Endothelial cell of umbilical vein (primary cell): ENCODE data around the gene FAM167B. TPM values are rescaled to one million over a fixed set of nuclear protein-coding genes. Genes with fewer than 3 reads are reported as not detected.

ENCODE experiments used
- BruUV-seq: library from RNA; stranded (reverse); fragments of 400-500 nt; replicated peaks from 2 replicates; lab custom pipeline; 2021; lab: Mats Ljungman, UMichigan
- CTCF ChIA-PET: fragments of 300-600, 350-600 bp; sonication (Branson Sonifier 250); formaldehyde crosslinking; loops from one replicate; lab custom pipeline; 2021; ENCODE audit warnings: antibody characterized with exemption, inconsistent platforms; lab: Charles Lee
- POLR2A ChIA-PET: fragments of 300-600, 350-600 bp; sonication (Branson Sonifier 250); formaldehyde crosslinking; loops from one replicate; lab custom pipeline; 2021; ENCODE audit warnings: antibody characterized with exemption, inconsistent platforms; lab: Charles Lee
- DNase-seq: peaks from one replicate; pipeline ENCODE4 v3.0.0-alpha.2; 2011; ENCODE audit warnings: low read depth, low spot score
- FAIRE-seq: peaks from 2 replicates; lab custom pipeline; 2011; peaks lifted over from hg19 to GRCh38; lab: Jason Lieb, UNC
- H2AFZ ChIP-seq: 2 replicates; pipeline ENCODE4 v1.6.0; 2012; ENCODE audit warnings: low read depth, low read length, control low read depth, inconsistent platforms
- H3K27ac ChIP-seq: 2 replicates; pipeline ENCODE4 v1.5.1; 2011; ENCODE audit warnings: low read depth, mild to moderate bottlenecking, control low read depth, low read length, moderate library complexity; ENCODE audit not compliant: insufficient read depth
- H3K27me3 ChIP-seq, 2 experiments: 2 replicates each; pipeline versions ENCODE4 v1.6.0 to v1.6.1; 2011; ENCODE audit warnings: low read length in 2 of 2, mixed read lengths in 1 of 2; ENCODE audit not compliant: control insufficient read depth in 2 of 2, insufficient read depth in 2 of 2
- H3K36me3 ChIP-seq, 2 experiments: 2 replicates in 1 of 2; 3 replicates in 1 of 2; pipeline ENCODE4 v1.5.1; 2011; ENCODE audit warnings: low read length in 2 of 2, mild to moderate bottlenecking in 1 of 2, moderate library complexity in 1 of 2; ENCODE audit not compliant: control insufficient read depth in 2 of 2, insufficient read depth in 2 of 2; ENCODE audit errors: extremely low read depth in 1 of 2
- H3K4me1 ChIP-seq: 3 replicates; pipeline ENCODE4 v1.5.1; 2011; ENCODE audit warnings: mild to moderate bottlenecking, low read length; ENCODE audit not compliant: control insufficient read depth, insufficient read depth; ENCODE audit errors: extremely low read depth
- H3K4me2 ChIP-seq: 2 replicates; pipeline ENCODE4 v1.6.1; 2011; ENCODE audit warnings: low read length, control low read depth, mixed read lengths; ENCODE audit not compliant: insufficient read depth
- H3K4me3 ChIP-seq, 3 experiments: fragments of 200-600 bp in 1 of 3; sonication (generic), shearing (Covaris generic) in 1 of 3; replicated peaks in 1 of 3; 2 replicates each; pipeline ENCODE4 v1.5.1; 2011 to 2016; ENCODE audit warnings: control low read depth in 3 of 3, low read length in 3 of 3, mild to moderate bottlenecking in 2 of 3, inconsistent platforms in 1 of 3, low read depth in 1 of 3, moderate library complexity in 1 of 3; ENCODE audit not compliant: insufficient read depth in 1 of 3
- H3K79me2 ChIP-seq: 2 replicates; pipeline ENCODE4 v1.6.0; 2012; ENCODE audit warnings: low read length, inconsistent platforms; ENCODE audit not compliant: control insufficient read depth, insufficient read depth
- H3K9ac ChIP-seq: replicated peaks from 2 replicates; pipeline ENCODE3; 2011; ENCODE audit warnings: low read length, control low read depth; ENCODE audit not compliant: insufficient read depth; ENCODE audit errors: extremely low read depth
- H3K9me1 ChIP-seq: replicated peaks from 3 replicates; pipeline ENCODE4 v1.6.0; 2011; ENCODE audit warnings: mild to moderate bottlenecking, low read length; ENCODE audit not compliant: control insufficient read depth, insufficient read depth; ENCODE audit errors: extremely low read depth
- H3K9me3 ChIP-seq: replicated peaks from 2 replicates; pipeline ENCODE4 v1.5.1; 2012; ENCODE audit warnings: low read length, inconsistent platforms; ENCODE audit not compliant: control insufficient read depth, insufficient read depth
- H4K20me1 ChIP-seq: replicated peaks from 2 replicates; pipeline ENCODE3; 2011; ENCODE audit warnings: mild to moderate bottlenecking, low read length; ENCODE audit not compliant: control insufficient read depth, insufficient read depth; ENCODE audit errors: extremely low read depth
- EZH2 ChIP-seq: IDR thresholded peaks from 2 replicates; pipeline ENCODE4 v1.6.1; 2012; ENCODE audit warnings: borderline replicate concordance, low read depth, mild to moderate bottlenecking, moderate library complexity, low read length, inconsistent platforms; ENCODE audit not compliant: severe bottlenecking
- FOS ChIP-seq: IDR thresholded peaks from 2 replicates; pipeline ENCODE4 v1.6.1; 2011; ENCODE audit warnings: mild to moderate bottlenecking, low read length, moderate library complexity, borderline replicate concordance; ENCODE audit not compliant: insufficient read depth
- GATA2 ChIP-seq: IDR thresholded peaks from 2 replicates; pipeline ENCODE4 v1.7.0; 2011; ENCODE audit warnings: low read depth, mild to moderate bottlenecking, moderate library complexity, mixed read lengths, low read length; ENCODE audit not compliant: insufficient read length, insufficient read depth
- JUN ChIP-seq: IDR thresholded peaks from 2 replicates; pipeline ENCODE4 v1.6.1; 2011; ENCODE audit warnings: borderline replicate concordance, low read depth; ENCODE audit not compliant: insufficient read length, insufficient read depth
- MYC ChIP-seq: IDR thresholded peaks from one replicate; pipeline ENCODE4 v1.6.1; 2011; ENCODE audit warnings: mild to moderate bottlenecking, low read depth, low read length
- POLR2A ChIP-seq: IDR thresholded peaks from 2 replicates; pipeline ENCODE4 v1.6.1; 2012; ENCODE audit warnings: low read depth, mild to moderate bottlenecking, control low read depth, low read length
- POLR2AphosphoS5 ChIP-seq: IDR thresholded peaks from 2 replicates; pipeline ENCODE4 v1.6.1; 2012; ENCODE audit warnings: low read depth, mild to moderate bottlenecking, control low read depth, low read length, moderate library complexity; ENCODE audit not compliant: insufficient read depth
- dilution Hi-C: fragments of 300-500 bp; cut with MboI; formaldehyde crosslinking; loops from one replicate; pipeline ENCODE4 v1.15.0; 2019; ENCODE audit warnings: low sequenced_read_pairs; ENCODE audit not compliant: extremely low pct_ligation_motif_present
- intact Hi-C: fragments of 100-400 bp; cut with micrococcal nuclease; formaldehyde crosslinking; loops from one replicate; pipeline ENCODE4 v1.10.0; 2022
- polyA plus RNA-seq, 4 experiments: library from polyadenylated mRNA; depleted of rRNA in 3 of 4; stranded (reverse) in 3 of 4; unstranded in 1 of 4; fragments of >200 nt; gene quantifications; 2 replicates each; pipeline versions ENCODE4 v1.2.1 to v1.2.3, GENCODE V29; 2011 to 2012; ENCODE audit warnings: missing spikeins in 1 of 4
- total RNA-seq: library from RNA; stranded (reverse); gene quantifications from 2 replicates; pipeline ENCODE4 v1.2.3, GENCODE V29; 2021
- TF ChIP-seq, protein P1 (sequence below): IDR thresholded peaks from 2 replicates; pipeline ENCODE4 v1.6.1; 2011; ENCODE audit not compliant: insufficient read depth, insufficient read length
- TF ChIP-seq, protein P2 (sequence below), 2 donors: IDR thresholded peaks; 1 replicate in 1 of 2; 2 replicates in 1 of 2; pipeline ENCODE4 v1.5.1; 2011; ENCODE audit warnings: low read length in 2 of 2, mild to moderate bottlenecking in 2 of 2, moderate library complexity in 2 of 2, control low read depth in 1 of 2, inconsistent platforms in 1 of 2, low read depth in 1 of 2; ENCODE audit not compliant: insufficient read depth in 1 of 2; ENCODE audit errors: extremely low read depth in 1 of 2

The FAM167B gene
- total and polyA plus RNA-seq, 2 donors (not counting 3 experiments of a cell fraction or from before 2014, with no cell fraction given), result 2.1 to 5.6 TPM

- peaks cover 4 to 14% of the 10 kb centered on the region in 2 experiments for H3K36me3 ChIP-seq
- H3K79me2 ChIP-seq, result peaks cover 24% of the 10 kb centered on the region
- POLR2A ChIA-PET, result interaction anchor here (0.5 kb wide), 1 partner anchor 574 kb away, joined by 4 read pairs; no protein-coding TSS in a partner anchor
Observed at GRCh38 chr1:32220746-32221580, 26.1 kb upstream of the FAM167B start.

More at GRCh38 chr1:32220746-32221580, 26.1 kb upstream of the FAM167B start:
- no peaks in the 10 kb centered on the region for H3K27me3 ChIP-seq
- H3K27ac ChIP-seq, result no peak overlapping the region
- H4K20me1 ChIP-seq, result no peaks in the 10 kb centered on the region
- H3K4me3 ChIP-seq, result peak overlapping the region in 2 of 3 experiments; percentile 79 to 81
- DNase-seq (no peak), FAIRE-seq (peak; percentile 26)
- peaks cover 26% of the 10 kb centered on the region for H3K4me1 ChIP-seq
- no peak overlapping the region for H3K9ac ChIP-seq
- TF ChIP-seq, protein P1, sequence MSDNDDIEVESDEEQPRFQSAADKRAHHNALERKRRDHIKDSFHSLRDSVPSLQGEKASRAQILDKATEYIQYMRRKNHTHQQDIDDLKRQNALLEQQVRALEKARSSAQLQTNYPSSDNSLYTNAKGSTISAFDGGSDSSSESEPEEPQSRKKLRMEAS, result no peak
- TF ChIP-seq JUN (no peak), POLR2AphosphoS5 (no peak), POLR2A (no peak), GATA2 (no peak), FOS (no peak), EZH2 (no peak), MYC (no peak)
- TF ChIP-seq, protein P2, sequence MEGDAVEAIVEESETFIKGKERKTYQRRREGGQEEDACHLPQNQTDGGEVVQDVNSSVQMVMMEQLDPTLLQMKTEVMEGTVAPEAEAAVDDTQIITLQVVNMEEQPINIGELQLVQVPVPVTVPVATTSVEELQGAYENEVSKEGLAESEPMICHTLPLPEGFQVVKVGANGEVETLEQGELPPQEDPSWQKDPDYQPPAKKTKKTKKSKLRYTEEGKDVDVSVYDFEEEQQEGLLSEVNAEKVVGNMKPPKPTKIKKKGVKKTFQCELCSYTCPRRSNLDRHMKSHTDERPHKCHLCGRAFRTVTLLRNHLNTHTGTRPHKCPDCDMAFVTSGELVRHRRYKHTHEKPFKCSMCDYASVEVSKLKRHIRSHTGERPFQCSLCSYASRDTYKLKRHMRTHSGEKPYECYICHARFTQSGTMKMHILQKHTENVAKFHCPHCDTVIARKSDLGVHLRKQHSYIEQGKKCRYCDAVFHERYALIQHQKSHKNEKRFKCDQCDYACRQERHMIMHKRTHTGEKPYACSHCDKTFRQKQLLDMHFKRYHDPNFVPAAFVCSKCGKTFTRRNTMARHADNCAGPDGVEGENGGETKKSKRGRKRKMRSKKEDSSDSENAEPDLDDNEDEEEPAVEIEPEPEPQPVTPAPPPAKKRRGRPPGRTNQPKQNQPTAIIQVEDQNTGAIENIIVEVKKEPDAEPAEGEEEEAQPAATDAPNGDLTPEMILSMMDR (IDR thresholded peaks at IDR 0.05; ENCODE audit: extremely low read depth in 1 of 2, insufficient read depth in 1 of 2, low read depth in 1 of 2, low read length in 2 of 2), result no peak
- H3K9me1 ChIP-seq, result no peaks in the 10 kb centered on the region
- intact Hi-C loops, result loop anchor here (5.0 kb wide), 1 partner anchor 116 kb away; the partner anchor contains the start of gene MARCKSL1
- CTCF ChIA-PET, result interaction anchor here (0.6 to 2.3 kb wide), 5 partner anchors 10 to 173 kb away, joined by 3 to 7 read pairs (median 3); partner anchors contain the start of gene BSDC1
- H2AFZ ChIP-seq, result no peak overlapping the region
- no peaks in the 10 kb centered on the region for H3K9me3 ChIP-seq
- dilution Hi-C loops, result no loop called here
- H3K4me2 ChIP-seq, result peak overlapping the region; percentile 86
- BruUV-seq, result no TSS peak
